Skeletal muscle satellite cell (primary cell): ENCODE measurements around the gene KRTAP10-9. TPM values are rescaled to one million over a fixed set of nuclear protein-coding genes. Genes with fewer than 3 reads are reported as not detected.
"Not testable (repeated sequence)": the region's sequence is repeated elsewhere in the genome, so short reads cannot be mapped to it uniquely, and the experiment has no call there.

ENCODE experiments used
- H3K27me3 ChIP-seq: 2 replicates; pipeline ENCODE4 v1.7.0; 2013; ENCODE audit warnings: low read length; ENCODE audit not compliant: control insufficient read depth, insufficient read depth
- H3K36me3 ChIP-seq: 2 replicates; pipeline ENCODE4 v1.7.0; 2013; ENCODE audit warnings: mild to moderate bottlenecking, control low read depth, low read length; ENCODE audit not compliant: insufficient read depth
- H3K4me1 ChIP-seq: 2 replicates; pipeline ENCODE4 v1.7.0; 2013; ENCODE audit warnings: low read length; ENCODE audit not compliant: control insufficient read depth, insufficient read depth
- H3K4me2 ChIP-seq: 2 replicates; pipeline ENCODE4 v1.7.0; 2013; ENCODE audit warnings: mild to moderate bottlenecking, low read length
- H3K4me3 ChIP-seq: 2 replicates; pipeline ENCODE4 v1.7.0; 2013; ENCODE audit warnings: low read length
- H3K9ac ChIP-seq: 2 replicates; pipeline ENCODE4 v1.7.0; 2013; ENCODE audit warnings: mild to moderate bottlenecking, low read depth, low read length, moderate library complexity
- H3K9me3 ChIP-seq: replicated peaks from 2 replicates; pipeline ENCODE4 v1.7.0; 2013; ENCODE audit warnings: mild to moderate bottlenecking, control low read depth, low read length
- total RNA-seq: library from RNA; depleted of rRNA; stranded (reverse); fragments of >200 nt; gene quantifications from 2 replicates; pipeline ENCODE4 v1.2.3, GENCODE V29; 2012; rRNA removed

KRTAP10-9 gene, protein sequence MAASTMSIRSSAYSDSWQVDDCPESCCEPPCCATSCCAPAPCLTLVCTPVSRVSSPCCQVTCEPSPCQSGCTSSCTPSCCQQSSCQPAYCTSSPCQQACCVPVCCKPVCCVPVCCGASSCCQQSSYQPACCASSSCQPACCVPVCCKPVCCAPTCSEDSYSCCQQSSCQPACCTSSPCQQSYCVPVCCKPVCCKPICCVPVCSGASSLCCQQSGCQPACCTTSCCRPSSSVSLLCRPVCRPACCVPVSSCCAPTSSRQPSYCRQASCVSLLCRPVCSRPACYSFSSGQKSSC
- total RNA-seq = not detected in 2 replicates

DNA sequence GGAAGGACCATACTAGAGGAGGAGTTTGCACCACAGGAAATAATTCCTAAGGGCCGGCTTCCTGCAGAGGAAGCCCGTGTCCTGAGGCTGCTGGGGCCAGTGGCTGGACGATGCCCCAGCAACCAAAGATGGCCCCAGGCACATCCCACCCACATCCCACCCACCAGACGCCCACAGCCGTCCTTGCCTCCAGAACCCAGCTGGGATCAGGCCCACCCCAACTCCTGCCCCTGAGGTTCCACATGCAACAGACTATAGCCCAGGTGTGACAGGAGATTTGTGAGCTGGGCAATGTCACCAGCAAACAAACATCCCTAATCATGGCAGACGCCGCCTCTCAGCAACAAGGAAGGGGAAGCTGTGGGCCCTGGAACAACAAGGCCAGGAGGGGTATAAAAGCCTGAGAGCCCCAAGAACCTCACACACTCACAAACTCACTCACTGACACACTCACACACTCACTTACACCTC is at the start of gene KRTAP10-9:
Gene KRTAP10-9, plus strand, starts transcription at position 421 of the 471 bp plus-strand sequence. CDS start 79 bp downstream, outside the sequence.
- Histone ChIP-seq H3K4me1 (no peaks in the 10 kb centered on the region), H3K9ac (no peak within 1 kb of the TSS), H3K36me3 (no peaks in the 10 kb centered on the region), H3K4me3 (no peak within 1 kb of the TSS), H3K4me2 (no peak within 1 kb of the TSS), H3K27me3 (peaks cover 18% of the 10 kb centered on the region), H3K9me3 (peaks cover 8% of the 10 kb centered on the region)

DNA sequence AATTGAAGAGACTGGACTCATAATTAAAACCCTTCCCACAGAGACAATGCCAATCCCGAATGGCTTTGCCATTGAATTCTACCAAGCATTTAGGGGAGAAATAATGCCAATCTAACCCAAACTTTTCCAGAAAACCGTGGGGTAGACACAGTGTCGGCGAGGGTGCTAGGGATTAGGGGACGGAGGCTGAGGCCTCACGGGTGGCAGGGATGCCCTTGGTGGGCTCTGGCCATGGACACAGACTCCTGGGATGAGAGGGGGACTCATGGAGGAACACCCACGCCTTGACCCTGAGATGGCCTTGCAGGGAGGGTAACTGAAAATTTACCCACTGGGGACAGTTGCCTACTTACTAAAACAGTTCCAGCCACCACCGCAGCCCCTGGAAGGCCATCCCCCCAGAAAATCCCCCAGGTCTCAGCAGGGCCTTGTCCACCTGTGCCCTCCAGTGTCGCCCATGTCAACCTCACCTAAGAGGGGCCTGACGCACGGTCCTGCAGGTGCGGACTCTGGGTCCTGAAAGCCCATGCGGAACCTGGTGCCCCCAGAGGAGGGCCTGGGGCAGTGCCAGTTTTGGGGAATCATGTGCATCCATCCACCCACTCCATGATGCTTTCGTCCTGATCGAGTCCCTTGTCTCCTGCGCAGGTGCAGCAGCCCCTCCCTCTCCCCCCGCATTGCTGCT is 48.4 kb upstream of the KRTAP10-9 start:
- H3K4me1 ChIP-seq = no peaks in the 10 kb centered on the region
- peaks cover 4% of the 10 kb centered on the region for H3K9me3 ChIP-seq

GRCh38 chr21:44579056-44579832 is 47.6 kb upstream of the KRTAP10-9 start:
- H3K9ac ChIP-seq = no peak overlapping the region
- H3K4me1 ChIP-seq = no peaks in the 10 kb centered on the region
- H3K27me3 ChIP-seq = peaks cover 14% of the 10 kb centered on the region
- peaks cover 4% of the 10 kb centered on the region for H3K9me3 ChIP-seq
- no peaks in the 10 kb centered on the region for H3K36me3 ChIP-seq
- no peak overlapping the region for H3K4me3 ChIP-seq
- no peak overlapping the region for H3K4me2 ChIP-seq

More for the DNA sequence above, 48.4 kb upstream of the KRTAP10-9 start:
- no peak overlapping the region for H3K4me3 ChIP-seq
- H3K9ac ChIP-seq = no peak overlapping the region
- H3K4me2 ChIP-seq = no peak overlapping the region
- no peaks in the 10 kb centered on the region for H3K36me3 ChIP-seq
- H3K27me3 ChIP-seq = peaks cover 11% of the 10 kb centered on the region

DNA sequence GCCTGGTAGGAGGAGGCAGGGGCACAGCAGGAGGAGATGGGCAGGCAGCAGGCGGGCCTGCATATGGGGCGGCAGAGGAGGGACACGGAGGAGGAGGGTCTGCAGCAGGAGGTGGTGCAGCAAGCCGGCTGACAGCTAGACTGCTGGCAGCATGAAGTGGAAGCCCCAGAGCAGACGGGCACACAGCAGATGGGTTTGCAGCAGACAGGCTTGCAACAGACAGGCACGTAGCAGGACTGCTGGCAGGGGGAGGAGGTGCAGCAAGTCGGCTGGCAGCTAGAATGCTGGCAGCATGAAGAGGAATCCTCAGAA is 47.1 kb upstream of the KRTAP10-9 start:
- H3K36me3 ChIP-seq = no peaks in the 10 kb centered on the region
- H3K9me3 ChIP-seq = peaks cover 4% of the 10 kb centered on the region
- no peaks in the 10 kb centered on the region for H3K4me1 ChIP-seq
- H3K4me2 ChIP-seq = no peak overlapping the region
- H3K27me3 ChIP-seq = peaks cover 17% of the 10 kb centered on the region
- H3K9ac ChIP-seq = no peak overlapping the region
- no peak overlapping the region for H3K4me3 ChIP-seq

- not testable (repeated sequence) for H3K4me3 ChIP-seq, H3K9me3 ChIP-seq, H3K4me2 ChIP-seq, H3K9ac ChIP-seq, H3K36me3 ChIP-seq, H3K4me1 ChIP-seq
- peaks cover 16% of the 10 kb centered on the region for H3K27me3 ChIP-seq
Observed at GRCh38 chr21:44580231-44580821, 46.6 kb upstream of the KRTAP10-9 start, which contains the start of gene KRTAP10-5. Gene KRTAP10-5 (minus strand): TSS chr21:44580604. CDS start chr21:44580578, 26 bp downstream.

- Histone ChIP-seq H3K4me3 (no peak overlapping the region), H3K9ac (no peak overlapping the region), H3K4me1 (no peaks in the 10 kb centered on the region), H3K27me3 (peaks cover 24% of the 10 kb centered on the region), H3K36me3 (no peaks in the 10 kb centered on the region), H3K4me2 (no peak overlapping the region), H3K9me3 (peaks cover 4% of the 10 kb centered on the region)
Observed at GRCh38 chr21:44581158-44581557, 45.7 kb upstream of the KRTAP10-9 start.

DNA sequence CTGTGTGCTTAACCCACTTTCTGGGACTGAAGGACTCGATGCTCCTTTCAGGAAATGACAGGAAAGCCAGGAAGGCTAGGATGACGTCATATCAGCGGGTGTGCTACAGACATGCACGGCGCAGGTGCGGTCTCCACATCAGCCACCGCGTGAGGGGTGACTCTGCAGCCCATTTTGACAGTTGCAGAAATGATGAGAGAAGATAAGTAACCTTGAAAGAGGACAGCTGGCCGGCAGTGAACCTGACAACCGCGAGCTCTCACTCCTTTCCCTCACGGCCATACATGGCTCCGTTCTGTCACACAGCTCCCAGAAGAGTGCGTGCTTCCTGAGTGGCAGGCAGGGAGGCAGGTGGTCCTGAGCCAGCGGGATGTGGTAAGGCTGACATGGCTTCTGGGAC is 44.8 kb upstream of the KRTAP10-9 start:
- no peaks in the 10 kb centered on the region for H3K4me1 ChIP-seq
- H3K36me3 ChIP-seq = no peaks in the 10 kb centered on the region
- peaks cover 24% of the 10 kb centered on the region for H3K27me3 ChIP-seq
- peaks cover 4% of the 10 kb centered on the region for H3K9me3 ChIP-seq
- no peak overlapping the region for H3K4me3 ChIP-seq
- H3K4me2 ChIP-seq = no peak overlapping the region
- no peak overlapping the region for H3K9ac ChIP-seq

DNA sequence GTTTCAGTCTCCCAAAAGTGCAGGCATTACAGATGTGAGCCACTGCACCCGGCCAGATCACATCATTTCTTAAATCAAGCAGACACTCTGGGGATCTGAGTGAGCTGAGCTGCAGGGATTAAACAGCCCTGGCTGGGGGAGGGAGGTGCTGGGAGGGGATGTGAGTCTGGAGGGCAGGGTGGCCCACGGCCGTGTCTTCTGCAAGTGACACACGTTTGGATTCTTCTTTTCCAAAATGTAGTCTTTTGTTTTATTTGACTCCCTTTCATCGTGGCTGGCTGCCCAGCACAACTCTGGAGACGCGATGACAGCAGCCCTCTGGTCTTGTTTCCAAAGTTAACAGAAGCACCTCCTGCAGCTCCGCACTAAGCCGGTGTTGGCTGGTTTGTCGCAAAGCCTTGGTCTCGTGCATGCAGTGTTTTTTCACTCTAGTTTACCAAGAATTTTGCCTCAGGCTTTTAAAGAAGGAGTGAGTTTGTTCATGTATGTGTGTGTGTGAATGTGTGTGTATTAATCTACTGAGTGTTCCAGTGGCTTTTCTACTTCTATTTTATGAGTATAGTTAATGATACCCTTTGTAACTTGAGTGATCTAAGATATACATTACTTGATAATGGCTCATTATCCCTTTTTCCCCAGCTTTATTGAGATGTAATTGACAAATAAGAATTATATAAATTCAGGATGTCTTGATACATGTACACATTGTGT is 43.6 kb upstream of the KRTAP10-9 start:
- peaks cover 4% of the 10 kb centered on the region for H3K9me3 ChIP-seq
- H3K36me3 ChIP-seq = no peaks in the 10 kb centered on the region
- no peak overlapping the region for H3K9ac ChIP-seq
- no peak overlapping the region for H3K4me3 ChIP-seq
- peaks cover 24% of the 10 kb centered on the region for H3K27me3 ChIP-seq
- no peak overlapping the region for H3K4me2 ChIP-seq
- no peaks in the 10 kb centered on the region for H3K4me1 ChIP-seq

DNA sequence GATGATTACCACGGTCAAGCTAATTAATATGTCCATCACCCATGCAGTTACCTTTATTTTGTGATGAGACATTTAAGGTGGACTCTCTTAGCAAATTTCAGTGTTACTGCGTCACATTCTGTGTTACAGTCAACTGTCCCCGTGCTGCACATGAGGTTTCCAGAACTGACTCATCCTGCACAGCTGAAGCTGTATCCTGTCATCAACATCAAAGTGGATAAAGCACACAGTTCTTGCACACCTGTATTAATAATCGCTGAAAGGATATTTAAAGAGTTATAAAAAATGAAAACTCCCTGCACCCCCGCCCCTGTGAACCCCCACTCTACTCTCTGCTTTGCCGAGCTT is 43.1 kb upstream of the KRTAP10-9 start:
- Histone ChIP-seq H3K4me1 (no peaks in the 10 kb centered on the region), H3K4me2 (no peak overlapping the region), H3K9me3 (peaks cover 4% of the 10 kb centered on the region)

GRCh38 chr21:44585892-44586291 is 41.0 kb upstream of the KRTAP10-9 start:
- H3K9ac ChIP-seq = no peak overlapping the region
- H3K27me3 ChIP-seq = peaks cover 32% of the 10 kb centered on the region
- no peak overlapping the region for H3K4me3 ChIP-seq
- H3K4me2 ChIP-seq = no peak overlapping the region
- peaks cover 4% of the 10 kb centered on the region for H3K9me3 ChIP-seq
- no peaks in the 10 kb centered on the region for H3K36me3 ChIP-seq
- no peaks in the 10 kb centered on the region for H3K4me1 ChIP-seq

More for the DNA sequence above, 43.1 kb upstream of the KRTAP10-9 start:
- Histone ChIP-seq H3K9ac (no peak overlapping the region), H3K27me3 (peaks cover 24% of the 10 kb centered on the region), H3K4me3 (no peak overlapping the region), H3K36me3 (no peaks in the 10 kb centered on the region)

GRCh38 chr21:44589094-44589493 is 37.8 kb upstream of the KRTAP10-9 start:
- no peaks in the 10 kb centered on the region for H3K36me3 ChIP-seq
- peaks cover 55% of the 10 kb centered on the region for H3K27me3 ChIP-seq
- H3K4me2 ChIP-seq = no peak overlapping the region
- H3K9ac ChIP-seq = no peak overlapping the region
- H3K4me3 ChIP-seq = no peak overlapping the region
- no peaks in the 10 kb centered on the region for H3K9me3 ChIP-seq
- H3K4me1 ChIP-seq = peaks cover 5% of the 10 kb centered on the region
